CD4-positive, alpha-beta memory T cell (primary cell): ENCODE results near the gene ASB1. TPM values are rescaled to one million over a fixed set of nuclear protein-coding genes. Genes with fewer than 3 reads are reported as not detected.
A peak's percentile ranks its signal among the peaks of the same experiment; 100 is the strongest.

Source experiments
- CTCF ChIA-PET: fragments of 350-600 bp; sonication (Branson Sonifier 250); formaldehyde crosslinking; loops from one replicate; lab custom pipeline; 2021; ENCODE audit warnings: inconsistent platforms; ENCODE audit not compliant: partially characterized antibody; lab: Charles Lee
- POLR2A ChIA-PET: fragments of 350-600 bp; sonication (Branson Sonifier 250); formaldehyde crosslinking; loops from one replicate; lab custom pipeline; 2021; ENCODE audit not compliant: partially characterized antibody; lab: Charles Lee
- DNase-seq, 5 donors: peaks; one replicate each; pipeline versions ENCODE4 v3.0.0 to v3.0.0-alpha.2; 2020 to 2022; ENCODE audit warnings: mixed read lengths in 1 of 5
- H3K27ac ChIP-seq: one replicate; pipeline ENCODE4 v1.7.0; 2013; ENCODE audit warnings: low read depth, low read length
- H3K27me3 ChIP-seq: 2 replicates; pipeline ENCODE4 v1.7.0; 2013; ENCODE audit warnings: mild to moderate bottlenecking, low read length, moderate library complexity; ENCODE audit not compliant: insufficient read depth
- H3K36me3 ChIP-seq: 2 replicates; pipeline ENCODE4 v1.7.0; 2013; ENCODE audit warnings: mild to moderate bottlenecking, low read length, moderate library complexity; ENCODE audit not compliant: insufficient read depth
- H3K4me1 ChIP-seq: 2 replicates; pipeline ENCODE4 v1.7.0; 2013; ENCODE audit warnings: mild to moderate bottlenecking, low read length, moderate library complexity; ENCODE audit not compliant: insufficient read depth
- H3K4me3 ChIP-seq, 2 donors: one replicate each; pipeline ENCODE4 v1.7.0; 2013; ENCODE audit warnings: low read length in 2 of 2, mild to moderate bottlenecking in 1 of 2
- H3K9me3 ChIP-seq, 2 donors: one replicate each; pipeline ENCODE4 v1.7.0; 2013; ENCODE audit warnings: low read length in 2 of 2, control low read depth in 1 of 2; ENCODE audit not compliant: control insufficient read depth in 1 of 2
- H3K27ac Mint-ChIP-seq, 7 donors: one replicate each; pipeline ENCODE4 v1.8.0; 2020 to 2021; ENCODE audit warnings: mixed read lengths in 7 of 7, mild to moderate bottlenecking in 6 of 7, inconsistent platforms in 3 of 7, moderate library complexity in 3 of 7
- H3K27me3 Mint-ChIP-seq, 2 donors: one replicate each; pipeline ENCODE4 v1.8.0; 2020 to 2021; ENCODE audit warnings: mixed read lengths in 2 of 2
- H3K36me3 Mint-ChIP-seq, 2 donors: one replicate each; pipeline ENCODE4 v1.8.0; 2020 to 2021; ENCODE audit warnings: mixed read lengths in 2 of 2, inconsistent platforms in 1 of 2, mild to moderate bottlenecking in 1 of 2
- H3K4me1 Mint-ChIP-seq, 4 donors: one replicate each; pipeline ENCODE4 v1.8.0; 2020 to 2021; ENCODE audit warnings: mixed read lengths in 4 of 4, mild to moderate bottlenecking in 1 of 4
- H3K4me3 Mint-ChIP-seq, 8 donors: one replicate each; pipeline ENCODE4 v1.8.0; 2020 to 2021; ENCODE audit warnings: mixed read lengths in 8 of 8, mild to moderate bottlenecking in 7 of 8, moderate library complexity in 6 of 8, inconsistent platforms in 3 of 8
- H3K9me3 Mint-ChIP-seq, 8 donors: one replicate each; pipeline ENCODE4 v1.8.0; 2020 to 2021; ENCODE audit warnings: mixed read lengths in 8 of 8, mild to moderate bottlenecking in 5 of 8, inconsistent platforms in 3 of 8, moderate library complexity in 1 of 8
- intact Hi-C: fragments of 100-400 bp; cut with micrococcal nuclease; formaldehyde crosslinking; loops from one replicate; pipeline ENCODE4 v1.15.1; 2023
- polyA plus RNA-seq, 2 donors: library from polyadenylated mRNA; unstranded; fragments of 300-500 nt; fragmentation: Illumina TruSeq; gene quantifications; one replicate each; pipeline ENCODE4 v1.2.3, GENCODE V29; 2021
- total RNA-seq, 2 experiments: library from RNA; stranded (reverse); gene quantifications; one replicate each; pipeline ENCODE4 v1.2.3, GENCODE V29; 2021

ASB1 gene
- total and polyA plus RNA-seq, 4 experiments from 2014 or later: 19.5 to 48.4 (median 34.5) TPM

DNA sequence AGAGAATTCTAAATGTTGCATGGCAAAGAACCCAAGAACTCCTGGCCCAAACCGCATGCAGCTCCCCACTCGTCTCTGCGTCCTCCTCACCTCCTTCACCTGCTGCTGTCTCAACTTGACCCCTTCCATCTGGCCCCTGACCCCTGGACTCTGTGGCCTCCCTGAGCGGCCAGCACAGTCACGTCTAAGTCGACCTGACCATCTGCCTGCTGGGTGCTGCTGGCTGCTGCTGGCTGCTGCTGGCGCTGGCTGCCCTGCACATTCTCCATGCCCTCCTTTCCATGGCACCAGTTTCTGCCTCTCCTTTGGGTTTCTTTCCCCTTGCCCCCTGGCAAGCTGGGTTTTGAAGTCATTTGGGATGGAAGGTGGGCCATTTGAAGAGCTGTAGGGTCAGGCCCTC is 30.1 kb upstream of the ASB1 start:
- Histone ChIP-seq H3K4me1 (no peaks in the 10 kb centered on the region), H3K27me3 (no peaks in the 10 kb centered on the region), H3K4me3 (no peak overlapping the region), H3K27ac (no peak overlapping the region), H3K9me3 (no peaks in the 10 kb centered on the region), H3K36me3 (no peaks in the 10 kb centered on the region)
- no peak overlapping the region for H3K27ac Mint-ChIP-seq
- ChIA-PET POLR2A (no interaction called here), CTCF (no interaction called here)
- no peak overlapping the region for H3K4me3 Mint-ChIP-seq
- no peak for DNase-seq
- no peaks in the 10 kb centered on the region for H3K27me3 Mint-ChIP-seq
- peaks cover 3 to 5% of the 10 kb centered on the region in 2 donors for H3K36me3 Mint-ChIP-seq
- intact Hi-C loops: no loop called here
- H3K9me3 Mint-ChIP-seq: peaks cover 0 to 1% (median 0%) of the 10 kb centered on the region in 8 donors
- no peaks in the 10 kb centered on the region for H3K4me1 Mint-ChIP-seq

DNA sequence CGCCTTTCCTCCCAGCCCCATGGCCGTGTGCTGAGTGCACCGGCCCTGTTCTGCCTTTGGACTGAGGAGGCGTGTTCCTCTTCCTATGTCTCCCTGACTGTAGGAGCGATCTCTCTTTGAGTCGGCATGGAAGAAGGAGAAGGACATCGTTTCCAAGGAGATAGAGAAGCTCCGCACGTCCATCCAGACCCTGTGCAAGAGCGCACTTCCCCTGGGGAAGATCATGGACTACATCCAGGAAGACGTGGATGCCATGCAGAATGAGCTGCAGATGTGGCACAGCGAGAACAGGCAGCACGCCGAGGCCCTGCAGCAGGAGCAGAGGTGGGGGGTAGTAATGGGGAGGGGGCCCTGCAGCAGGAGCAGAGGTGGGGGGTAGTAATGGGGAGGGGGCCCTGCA is 29.4 kb upstream of the ASB1 start:
- ChIA-PET POLR2A (no interaction called here), CTCF (no interaction called here)
- Mint-ChIP-seq H3K27me3 (no peaks in the 10 kb centered on the region), H3K36me3 (peaks cover 5% of the 10 kb centered on the region in 2 donors), H3K9me3 (peaks cover 0 to 1% (median 0%) of the 10 kb centered on the region in 8 donors), H3K4me3 (no peak overlapping the region), H3K27ac (peak overlapping the region in 2 of 7 donors; percentile 37 to 47), H3K4me1 (no peaks in the 10 kb centered on the region)
- no peaks in the 10 kb centered on the region for H3K27me3 ChIP-seq
- DNase-seq: no peak
- H3K36me3 ChIP-seq: no peaks in the 10 kb centered on the region
- H3K4me1 ChIP-seq: no peaks in the 10 kb centered on the region
- no peaks in the 10 kb centered on the region for H3K9me3 ChIP-seq
- no peak overlapping the region for H3K4me3 ChIP-seq
- no peak overlapping the region for H3K27ac ChIP-seq
- intact Hi-C loops: no loop called here

DNA sequence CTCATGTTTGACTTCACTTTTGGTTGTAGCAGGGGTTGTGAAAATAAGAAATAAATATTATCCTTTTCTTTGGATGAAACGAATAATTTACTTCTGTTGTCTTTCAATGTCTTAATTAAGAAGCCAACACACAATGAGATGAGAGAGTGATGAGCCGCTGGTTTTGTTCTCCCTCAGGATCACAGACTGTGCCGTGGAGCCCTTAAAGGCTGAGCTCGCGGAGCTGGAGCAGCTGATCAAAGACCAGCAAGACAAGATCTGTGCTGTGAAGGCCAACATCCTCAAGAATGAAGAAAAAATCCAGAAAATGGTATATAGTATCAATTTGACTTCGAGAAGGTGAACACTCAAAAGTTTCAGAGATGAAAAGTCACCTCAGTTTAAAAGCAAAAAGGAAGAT is 28.1 kb upstream of the ASB1 start:
- no peak for DNase-seq

DNA sequence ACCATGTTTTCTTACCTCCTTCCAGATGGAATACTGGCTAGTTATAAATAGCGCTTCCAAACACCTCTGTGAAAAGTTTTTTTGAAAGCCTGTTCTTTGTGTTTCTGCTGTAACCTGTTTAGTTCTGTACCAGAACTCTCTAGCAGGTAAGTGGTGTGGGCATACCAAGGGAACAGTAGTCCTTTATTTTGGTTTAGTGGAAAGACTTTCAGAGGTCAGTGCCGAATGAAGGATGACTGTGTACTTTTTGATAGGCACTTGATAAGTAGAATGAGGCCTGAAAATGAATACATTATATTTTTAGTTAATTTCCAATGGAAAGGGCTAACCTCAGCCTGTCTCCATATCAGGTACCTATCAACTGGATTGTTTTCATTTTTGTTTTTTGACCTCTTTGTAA is 27.6 kb upstream of the ASB1 start:
- Mint-ChIP-seq H3K36me3 (peaks cover 5% of the 10 kb centered on the region in 2 donors), H3K4me3 (no peak overlapping the region), H3K4me1 (no peaks in the 10 kb centered on the region), H3K9me3 (peaks cover 0 to 1% (median 0%) of the 10 kb centered on the region in 8 donors), H3K27ac (no peak overlapping the region), H3K27me3 (no peaks in the 10 kb centered on the region)
- Histone ChIP-seq H3K36me3 (no peaks in the 10 kb centered on the region), H3K27ac (no peak overlapping the region), H3K4me3 (no peak overlapping the region), H3K4me1 (no peaks in the 10 kb centered on the region), H3K27me3 (no peaks in the 10 kb centered on the region), H3K9me3 (no peaks in the 10 kb centered on the region)
- intact Hi-C loops: no loop called here
- ChIA-PET POLR2A (no interaction called here), CTCF (no interaction called here)
- no peak for DNase-seq

More for the DNA sequence above, 28.1 kb upstream of the ASB1 start:
- Histone ChIP-seq H3K27me3 (no peaks in the 10 kb centered on the region), H3K4me1 (no peaks in the 10 kb centered on the region), H3K9me3 (no peaks in the 10 kb centered on the region), H3K36me3 (no peaks in the 10 kb centered on the region), H3K4me3 (no peak overlapping the region), H3K27ac (no peak overlapping the region)
- Mint-ChIP-seq H3K27me3 (no peaks in the 10 kb centered on the region), H3K4me3 (no peak overlapping the region), H3K36me3 (peaks cover 5% of the 10 kb centered on the region in 2 donors), H3K9me3 (peaks cover 0 to 1% (median 0%) of the 10 kb centered on the region in 8 donors), H3K4me1 (no peaks in the 10 kb centered on the region), H3K27ac (peak overlapping the region in 1 of 7 donors; percentile 25)
- intact Hi-C loops: no loop called here
- CTCF ChIA-PET: no interaction called here
- POLR2A ChIA-PET: no interaction called here

DNA sequence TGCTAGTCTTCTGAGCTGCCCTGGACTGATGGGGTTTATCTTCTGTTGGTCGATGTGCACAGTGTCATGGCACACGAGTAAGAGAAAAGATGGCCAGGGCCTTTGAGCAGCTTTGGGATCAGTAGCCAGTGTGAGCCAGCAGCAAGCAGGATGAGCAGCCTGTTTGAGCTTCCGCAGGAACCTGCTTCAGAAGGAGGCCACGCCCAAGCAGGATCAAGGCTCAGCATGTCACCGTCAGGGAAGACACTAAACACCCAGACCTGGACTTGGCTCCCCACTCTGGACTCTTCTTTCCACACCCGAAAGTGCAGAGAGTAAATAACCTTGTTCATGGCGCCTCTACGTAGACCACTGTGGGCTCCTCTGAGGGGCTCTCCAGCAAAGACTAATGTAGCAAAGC is 25.2 kb upstream of the ASB1 start:
- H3K27me3 Mint-ChIP-seq: no peaks in the 10 kb centered on the region
- Histone ChIP-seq H3K27ac (no peak overlapping the region), H3K9me3 (no peaks in the 10 kb centered on the region), H3K27me3 (no peaks in the 10 kb centered on the region), H3K4me3 (no peak overlapping the region), H3K36me3 (no peaks in the 10 kb centered on the region), H3K4me1 (no peaks in the 10 kb centered on the region)
- ChIA-PET POLR2A (no interaction called here), CTCF (no interaction called here)
- DNase-seq: no peak
- no peak overlapping the region for H3K4me3 Mint-ChIP-seq
- H3K27ac Mint-ChIP-seq: peak overlapping the region in 1 of 7 donors; percentile 29
- intact Hi-C loops: no loop called here
- peaks cover 5% of the 10 kb centered on the region in 2 donors for H3K36me3 Mint-ChIP-seq
- no peaks in the 10 kb centered on the region for H3K9me3 Mint-ChIP-seq
- H3K4me1 Mint-ChIP-seq: no peaks in the 10 kb centered on the region

DNA sequence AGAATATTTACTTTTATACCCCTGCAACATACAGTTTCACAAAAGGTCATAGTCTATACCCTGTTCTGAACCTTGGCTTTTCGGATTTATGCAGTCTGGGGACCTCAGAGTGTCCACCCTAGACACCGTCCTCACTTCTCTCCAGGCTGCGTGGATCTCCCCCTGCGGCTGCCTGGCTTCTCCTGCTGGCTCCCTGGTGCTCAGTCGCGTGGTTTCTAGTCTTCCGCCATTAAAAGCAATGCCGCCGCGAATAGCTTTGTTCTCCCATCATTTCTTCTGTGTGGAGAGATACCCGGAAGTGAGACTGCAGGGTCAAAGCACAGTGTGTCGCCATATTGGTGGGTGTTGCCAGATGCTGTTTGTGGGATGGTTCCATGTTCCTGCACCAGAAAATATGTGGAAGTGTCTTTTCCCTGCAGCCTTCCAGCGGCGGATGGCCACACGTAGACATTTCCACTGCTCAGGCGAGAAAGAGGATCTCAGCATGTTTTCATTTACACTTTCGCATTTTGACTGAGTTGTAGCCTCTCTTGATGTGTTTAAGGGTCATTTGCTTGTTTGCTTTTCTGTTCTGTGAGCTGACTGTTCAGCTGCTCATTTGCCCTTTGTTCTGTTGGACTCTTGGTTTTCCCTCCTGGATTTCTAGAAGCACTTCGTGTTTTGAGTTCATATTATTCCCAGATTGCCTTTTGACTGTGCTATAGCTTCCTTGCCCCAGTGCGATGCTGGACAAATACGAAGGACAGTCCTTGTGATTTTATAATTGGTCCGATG is 22.9 kb upstream of the ASB1 start:
- Histone ChIP-seq H3K4me1 (no peaks in the 10 kb centered on the region), H3K4me3 (no peak overlapping the region), H3K27ac (no peak overlapping the region), H3K9me3 (no peaks in the 10 kb centered on the region), H3K36me3 (no peaks in the 10 kb centered on the region), H3K27me3 (no peaks in the 10 kb centered on the region)
- ChIA-PET POLR2A (no interaction called here), CTCF (no interaction called here)
- no peak for DNase-seq
- Mint-ChIP-seq H3K27ac (peak overlapping the region in 1 of 7 donors; percentile 66), H3K9me3 (no peaks in the 10 kb centered on the region), H3K36me3 (peaks cover 5% of the 10 kb centered on the region in 2 donors), H3K4me3 (no peak overlapping the region), H3K4me1 (no peaks in the 10 kb centered on the region), H3K27me3 (no peaks in the 10 kb centered on the region)
- intact Hi-C loops: no loop called here

DNA sequence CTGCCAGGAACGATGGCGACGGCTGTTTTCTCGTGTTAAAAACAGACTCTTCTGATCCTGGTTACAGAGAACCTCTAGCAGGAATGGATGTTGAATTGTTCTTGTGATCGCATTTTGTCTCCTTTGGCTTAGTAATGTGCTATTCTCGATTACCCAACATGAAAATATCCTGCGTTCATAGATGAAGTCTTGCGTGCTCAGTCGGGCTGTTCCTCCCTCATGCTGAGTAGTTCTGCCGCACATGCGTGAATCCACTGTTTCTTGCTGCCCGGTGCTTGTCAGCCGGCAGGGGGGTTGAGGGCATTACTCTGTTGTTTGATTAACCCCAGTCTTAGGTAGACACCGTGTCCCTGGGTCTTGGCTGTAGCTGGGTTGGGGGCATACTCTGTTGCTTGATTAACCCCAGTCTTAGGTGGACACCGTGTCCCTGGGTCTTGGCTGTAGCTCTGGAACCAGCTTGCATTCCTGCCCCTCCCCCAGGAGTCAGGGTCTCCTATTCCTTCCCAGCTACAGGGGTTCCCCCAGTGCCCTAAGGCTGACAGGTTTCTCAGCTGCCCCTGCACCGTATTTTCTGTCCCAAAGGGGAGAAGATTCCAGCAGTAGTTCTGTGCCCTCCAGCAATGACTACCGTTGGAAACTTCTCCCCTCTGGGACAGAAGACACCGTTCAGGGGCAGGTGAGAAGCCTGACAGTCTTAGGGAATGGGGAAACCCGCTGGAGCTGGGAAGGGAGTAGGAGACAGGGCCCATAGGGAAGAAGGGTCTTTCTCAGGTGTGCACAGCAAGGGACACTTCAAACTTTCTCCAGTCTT is 22.1 kb upstream of the ASB1 start:
- Histone ChIP-seq H3K36me3 (no peaks in the 10 kb centered on the region), H3K9me3 (no peaks in the 10 kb centered on the region), H3K4me1 (no peaks in the 10 kb centered on the region), H3K27me3 (no peaks in the 10 kb centered on the region), H3K4me3 (no peak overlapping the region), H3K27ac (no peak overlapping the region)
- H3K4me3 Mint-ChIP-seq: no peak overlapping the region
- no peaks in the 10 kb centered on the region for H3K9me3 Mint-ChIP-seq
- peaks cover 3 to 5% of the 10 kb centered on the region in 2 donors for H3K36me3 Mint-ChIP-seq
- POLR2A ChIA-PET: interaction anchor here (0.5 kb wide), 1 partner anchor 378 kb away, joined by 4 read pairs; no protein-coding TSS in a partner anchor
- DNase-seq: no peak
- peak overlapping the region in 1 of 7 donors; percentile 12 for H3K27ac Mint-ChIP-seq
- intact Hi-C loops: no loop called here
- CTCF ChIA-PET: no interaction called here
- H3K27me3 Mint-ChIP-seq: no peaks in the 10 kb centered on the region
- H3K4me1 Mint-ChIP-seq: no peaks in the 10 kb centered on the region
